ENCODE measurements around the gene MUC13.

- TF ChIP-seq GATA3 (IDR thresholded peaks at IDR 0.05; ENCODE audit: low read depth, low read length) (no peak), GATA2 (IDR thresholded peaks at IDR 0.05; ENCODE audit: low read depth, low read length) (no peak)
Observed at GRCh38 chr3:124879337-124879680, 55.2 kb downstream of the MUC13 start.
